ENCODE measurements around the gene KLK11. TPM values are rescaled to one million over a fixed set of nuclear protein-coding genes. Genes with fewer than 3 reads are reported as not detected.

Gene KLK11
- total and polyA plus RNA-seq, 9 donors: 0.34 to 2.1 (median 0.45) TPM; not detected in 6

DNA sequence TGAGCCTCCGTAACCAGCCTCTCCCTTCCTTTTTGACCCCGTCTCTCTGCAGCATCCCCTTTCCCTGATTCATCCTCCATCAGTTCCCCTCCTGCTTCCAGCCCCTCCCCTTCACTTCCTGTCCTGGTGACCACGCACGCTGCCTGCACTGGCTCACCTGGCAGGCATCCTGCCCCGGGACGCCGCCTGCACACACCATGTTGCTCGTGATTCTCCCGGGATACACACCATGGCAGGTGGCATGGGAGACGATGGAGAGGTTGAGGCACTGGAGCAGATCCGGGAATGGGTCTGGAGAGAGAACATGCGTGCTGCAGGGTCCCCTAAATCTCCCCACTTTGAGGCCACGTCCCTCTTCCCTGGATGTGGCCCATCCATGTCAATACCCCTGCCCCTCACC, 4.2 kb upstream of the KLK11 start:
- 81% methylated on average over 13 of the region's 13 CpGs for WGBS (ENCODE audit: insufficient coverage)
- DNase-seq: no peak
- H3K36me3 ChIP-seq (ENCODE audit: control insufficient read depth, insufficient read depth, low read length): no peaks in the 10 kb centered on the region
- no peaks in the 10 kb centered on the region for H3K4me1 ChIP-seq (ENCODE audit: control insufficient read depth, insufficient read depth, low read length)
- no peak overlapping the region for H3K27ac ChIP-seq (ENCODE audit: low read length)
- H3K9me3 ChIP-seq (replicated peaks; ENCODE audit: control insufficient read depth, low read depth, low read length): no peaks in the 10 kb centered on the region
- H3K4me3 ChIP-seq (ENCODE audit: low read length): no peak overlapping the region
- peaks cover 9% of the 10 kb centered on the region for H3K27me3 ChIP-seq (ENCODE audit: control insufficient read depth, insufficient read depth, low read length)

DNA sequence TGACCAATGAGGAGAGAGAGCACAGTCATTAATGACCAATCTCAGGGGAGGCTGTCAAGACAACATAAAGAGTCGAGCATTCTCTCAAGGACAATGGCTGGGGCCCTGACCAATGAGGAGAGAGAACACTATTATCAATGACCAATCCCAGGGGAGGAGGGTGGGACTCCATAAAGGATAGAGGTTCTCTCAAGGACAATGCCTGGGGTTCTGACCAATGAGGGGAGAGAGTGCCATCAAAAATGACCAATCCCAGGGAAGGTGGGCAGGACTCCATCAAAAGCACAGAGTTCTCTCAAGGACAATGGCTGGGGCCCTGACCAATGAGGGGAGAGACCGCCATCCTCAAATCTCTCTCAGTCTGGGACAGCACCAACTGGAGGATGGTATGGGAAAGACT, 3.3 kb upstream of the KLK11 start:
- WGBS (ENCODE audit: insufficient coverage): 40% methylated on average over 1 of the region's 2 CpGs

DNA sequence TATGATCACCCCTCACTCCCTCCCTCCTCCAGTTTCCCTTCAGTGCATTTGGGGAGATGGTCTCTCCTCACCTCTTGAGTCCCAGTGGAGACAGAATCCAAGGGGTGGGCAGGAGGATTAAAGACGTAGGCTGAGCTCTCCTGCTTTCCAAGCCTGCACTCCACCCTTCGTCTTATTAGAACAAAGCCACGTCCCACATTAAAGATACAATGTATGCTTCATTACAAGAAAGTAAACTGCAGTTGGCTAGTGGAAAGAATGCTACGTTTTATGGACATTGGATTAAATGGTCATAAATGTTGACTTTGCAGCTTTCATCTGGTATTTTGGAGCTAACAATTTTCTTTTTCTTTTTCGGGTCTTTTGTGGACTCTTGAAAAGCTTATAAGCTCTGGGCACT, 1.5 kb upstream of the KLK11 start:
- Histone ChIP-seq H3K4me3 (ENCODE audit: low read length) (no peak overlapping the region), H3K36me3 (ENCODE audit: control insufficient read depth, insufficient read depth, low read length) (no peaks in the 10 kb centered on the region), H3K4me1 (ENCODE audit: control insufficient read depth, insufficient read depth, low read length) (no peaks in the 10 kb centered on the region), H3K9me3 (replicated peaks; ENCODE audit: control insufficient read depth, low read depth, low read length) (no peaks in the 10 kb centered on the region), H3K27me3 (ENCODE audit: control insufficient read depth, insufficient read depth, low read length) (peaks cover 20% of the 10 kb centered on the region), H3K27ac (ENCODE audit: low read length) (no peak overlapping the region)
- no peak for DNase-seq
- WGBS (ENCODE audit: insufficient coverage): no CpG with 5 or more reads among the region's 5 CpGs

More for the DNA sequence above, 3.3 kb upstream of the KLK11 start:
- H3K9me3 ChIP-seq (replicated peaks; ENCODE audit: control insufficient read depth, low read depth, low read length): no peaks in the 10 kb centered on the region
- no peaks in the 10 kb centered on the region for H3K36me3 ChIP-seq (ENCODE audit: control insufficient read depth, insufficient read depth, low read length)
- no peak for DNase-seq
- peaks cover 14% of the 10 kb centered on the region for H3K27me3 ChIP-seq (ENCODE audit: control insufficient read depth, insufficient read depth, low read length)
- no peak overlapping the region for H3K4me3 ChIP-seq (ENCODE audit: low read length)
- H3K4me1 ChIP-seq (ENCODE audit: control insufficient read depth, insufficient read depth, low read length): no peaks in the 10 kb centered on the region
- H3K27ac ChIP-seq (ENCODE audit: low read length): no peak overlapping the region

DNA sequence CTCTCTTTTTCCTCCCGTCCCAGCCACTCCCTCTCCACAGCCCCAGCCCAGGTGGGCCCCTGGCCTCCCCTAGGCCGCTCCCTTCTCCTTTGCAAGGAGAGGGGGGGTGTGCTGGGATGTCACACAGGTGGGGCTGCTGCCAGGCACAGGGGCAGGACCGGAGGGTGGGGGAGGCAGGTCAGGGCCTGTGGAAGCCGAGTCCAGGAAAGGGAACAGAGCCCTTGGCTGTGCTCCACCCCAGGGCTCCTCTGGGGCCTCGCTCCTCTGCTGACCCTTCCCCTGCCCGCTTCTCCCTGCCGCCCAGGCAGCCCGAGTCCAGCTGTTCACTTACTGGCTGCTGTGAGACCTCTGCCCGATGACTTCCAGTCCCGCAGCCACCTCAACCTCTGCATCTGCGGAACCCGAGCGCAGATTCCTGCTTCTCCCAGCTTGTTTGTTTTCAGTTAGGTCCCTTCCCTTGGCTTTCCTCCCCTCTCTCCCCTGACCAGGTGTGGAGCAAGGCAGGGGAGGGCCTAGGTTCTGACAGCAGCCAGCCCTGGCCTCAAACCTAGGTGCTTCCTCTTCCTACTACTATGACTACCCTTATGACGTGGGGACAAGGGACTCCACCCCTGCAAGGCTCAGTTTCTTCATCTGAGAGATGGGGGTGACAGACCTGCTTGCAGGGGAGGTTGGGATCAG, 850 bp upstream of the KLK11 start:
- H3K4me3 ChIP-seq (ENCODE audit: low read length): no peak overlapping the region
- no peaks in the 10 kb centered on the region for H3K36me3 ChIP-seq (ENCODE audit: control insufficient read depth, insufficient read depth, low read length)
- H3K27ac ChIP-seq (ENCODE audit: low read length): no peak overlapping the region
- H3K27me3 ChIP-seq (ENCODE audit: control insufficient read depth, insufficient read depth, low read length): peaks cover 22% of the 10 kb centered on the region
- no peaks in the 10 kb centered on the region for H3K9me3 ChIP-seq (replicated peaks; ENCODE audit: control insufficient read depth, low read depth, low read length)
- no peaks in the 10 kb centered on the region for H3K4me1 ChIP-seq (ENCODE audit: control insufficient read depth, insufficient read depth, low read length)
- WGBS (ENCODE audit: insufficient coverage): 27% methylated on average over 10 of the region's 14 CpGs
- no peak for DNase-seq

DNA sequence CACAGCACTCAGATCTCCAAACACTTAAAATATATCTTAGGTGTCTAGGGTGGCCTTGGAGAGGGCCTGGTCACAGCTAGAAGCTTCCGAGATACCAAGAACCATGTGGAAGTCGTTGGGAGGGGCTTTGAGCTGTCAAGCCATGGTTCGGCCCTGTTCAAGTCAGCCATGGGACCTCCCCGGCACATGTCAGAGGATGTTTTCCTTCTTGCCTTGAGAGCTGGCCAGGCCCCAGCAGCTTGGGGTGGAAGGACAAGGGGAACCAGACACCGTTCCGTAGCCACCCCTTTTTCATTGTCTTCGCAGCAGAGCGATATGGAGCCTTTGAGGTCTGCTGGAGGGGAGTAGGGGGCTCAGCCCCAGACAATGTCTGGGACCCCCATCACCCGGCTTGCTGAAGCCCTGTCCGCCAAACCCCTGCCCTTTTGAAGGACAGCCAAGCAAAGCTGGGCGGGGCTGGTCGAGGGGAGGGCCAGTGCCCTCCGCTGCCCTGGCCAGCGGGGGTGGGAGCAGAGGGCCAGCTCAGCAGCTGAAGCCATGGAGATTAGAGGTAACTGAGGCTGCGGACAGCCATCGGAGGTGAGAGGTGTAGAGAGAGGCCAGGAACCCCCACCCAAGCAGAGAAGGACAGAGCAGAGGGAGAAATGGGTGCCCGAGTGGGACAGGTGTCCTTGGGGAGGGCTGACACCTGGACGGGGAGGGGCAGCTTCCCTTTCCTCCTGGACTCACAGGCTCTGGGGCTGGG, 435 bp downstream of the KLK11 start:
- H3K4me1 ChIP-seq (ENCODE audit: control insufficient read depth, insufficient read depth, low read length): no peaks in the 10 kb centered on the region
- no peak overlapping the region for H3K27ac ChIP-seq (ENCODE audit: low read length)
- H3K4me3 ChIP-seq (ENCODE audit: low read length): no peak overlapping the region
- DNase-seq: no peak
- 57% methylated on average over 15 of the region's 18 CpGs for WGBS (ENCODE audit: insufficient coverage)
- no peaks in the 10 kb centered on the region for H3K36me3 ChIP-seq (ENCODE audit: control insufficient read depth, insufficient read depth, low read length)
- H3K9me3 ChIP-seq (replicated peaks; ENCODE audit: control insufficient read depth, low read depth, low read length): no peaks in the 10 kb centered on the region
- H3K27me3 ChIP-seq (ENCODE audit: control insufficient read depth, insufficient read depth, low read length): peaks cover 27% of the 10 kb centered on the region

DNA sequence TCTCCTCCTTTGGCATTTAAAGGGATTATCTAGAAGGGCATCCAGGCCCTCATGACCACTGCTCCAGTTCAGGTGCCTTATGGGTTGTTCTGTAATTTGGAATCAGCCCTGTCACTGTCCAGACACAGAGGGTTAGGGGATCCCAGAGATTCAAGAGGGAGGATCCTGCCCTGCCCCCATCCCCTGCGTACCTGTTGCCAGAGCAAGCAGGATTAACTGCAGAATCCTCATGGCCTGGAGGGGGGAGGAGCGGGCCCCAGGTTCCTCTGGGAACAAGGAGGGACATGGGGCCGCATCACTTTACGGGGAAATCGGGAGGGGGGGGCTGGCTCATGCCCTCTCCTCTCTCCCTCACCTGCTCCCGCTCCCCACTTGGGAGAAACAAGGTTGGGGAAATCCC, 1.0 kb downstream of the KLK11 start:
- Histone ChIP-seq H3K4me1 (ENCODE audit: control insufficient read depth, insufficient read depth, low read length) (no peaks in the 10 kb centered on the region), H3K9me3 (replicated peaks; ENCODE audit: control insufficient read depth, low read depth, low read length) (no peaks in the 10 kb centered on the region), H3K27me3 (ENCODE audit: control insufficient read depth, insufficient read depth, low read length) (peaks cover 29% of the 10 kb centered on the region), H3K36me3 (ENCODE audit: control insufficient read depth, insufficient read depth, low read length) (no peaks in the 10 kb centered on the region), H3K27ac (ENCODE audit: low read length) (no peak overlapping the region), H3K4me3 (ENCODE audit: low read length) (no peak overlapping the region)
- no peak for DNase-seq
- 20% methylated on average over 1 of the region's 6 CpGs for WGBS (ENCODE audit: insufficient coverage)

DNA sequence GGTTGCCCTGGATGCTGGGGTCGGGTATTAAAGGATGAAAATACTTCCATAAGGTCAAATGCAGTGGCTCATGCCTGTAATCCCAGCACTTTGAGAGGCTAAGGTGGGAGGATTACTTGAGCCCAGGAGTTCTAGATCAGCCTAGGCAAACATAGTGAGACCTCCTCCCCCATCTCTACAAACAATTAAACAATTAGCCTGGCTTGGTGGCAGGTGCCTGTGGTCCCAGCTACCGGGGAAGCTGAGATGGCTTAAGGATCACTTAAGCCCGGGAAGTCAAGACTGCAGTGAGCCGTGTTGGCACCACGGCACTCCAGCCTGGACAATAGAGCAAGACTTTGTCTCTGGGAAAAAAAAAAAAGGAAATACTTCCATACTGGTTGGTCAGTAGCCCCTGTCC, 1.5 kb downstream of the KLK11 start:
- no CpG with 5 or more reads among the region's 5 CpGs for WGBS (ENCODE audit: insufficient coverage)
- Histone ChIP-seq H3K27ac (ENCODE audit: low read length) (no peak overlapping the region), H3K36me3 (ENCODE audit: control insufficient read depth, insufficient read depth, low read length) (no peaks in the 10 kb centered on the region), H3K4me1 (ENCODE audit: control insufficient read depth, insufficient read depth, low read length) (no peaks in the 10 kb centered on the region), H3K4me3 (ENCODE audit: low read length) (no peak overlapping the region), H3K27me3 (ENCODE audit: control insufficient read depth, insufficient read depth, low read length) (peaks cover 34% of the 10 kb centered on the region), H3K9me3 (replicated peaks; ENCODE audit: control insufficient read depth, low read depth, low read length) (no peaks in the 10 kb centered on the region)
- DNase-seq: no peak

DNA sequence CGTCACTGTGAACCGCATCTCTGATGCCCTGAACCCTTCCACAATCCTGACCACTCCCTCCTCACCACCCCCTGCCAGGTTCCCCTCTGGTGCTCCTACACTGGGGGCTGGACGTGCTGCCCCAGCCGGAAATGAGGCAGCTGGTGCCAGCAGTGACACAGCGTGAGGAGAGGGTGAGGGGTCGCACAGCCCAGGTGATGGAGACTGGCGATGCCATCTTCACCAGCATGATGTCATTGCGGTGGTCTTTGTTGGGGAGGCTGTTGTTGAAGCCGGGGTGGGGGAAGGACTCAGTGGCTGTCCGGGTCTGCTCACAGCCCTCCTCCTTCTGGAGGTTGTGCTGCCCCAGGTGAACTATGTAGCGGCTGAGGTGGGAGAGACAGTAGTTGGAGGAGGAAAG, 2.5 kb downstream of the KLK11 start:
- no peak for DNase-seq
- no peaks in the 10 kb centered on the region for H3K9me3 ChIP-seq (replicated peaks; ENCODE audit: control insufficient read depth, low read depth, low read length)
- H3K36me3 ChIP-seq (ENCODE audit: control insufficient read depth, insufficient read depth, low read length): no peaks in the 10 kb centered on the region
- H3K27me3 ChIP-seq (ENCODE audit: control insufficient read depth, insufficient read depth, low read length): peaks cover 44% of the 10 kb centered on the region
- no peak overlapping the region for H3K4me3 ChIP-seq (ENCODE audit: low read length)
- H3K27ac ChIP-seq (ENCODE audit: low read length): no peak overlapping the region
- WGBS (ENCODE audit: insufficient coverage): 82% methylated on average over 10 of the region's 11 CpGs
- no peaks in the 10 kb centered on the region for H3K4me1 ChIP-seq (ENCODE audit: control insufficient read depth, insufficient read depth, low read length)

DNA sequence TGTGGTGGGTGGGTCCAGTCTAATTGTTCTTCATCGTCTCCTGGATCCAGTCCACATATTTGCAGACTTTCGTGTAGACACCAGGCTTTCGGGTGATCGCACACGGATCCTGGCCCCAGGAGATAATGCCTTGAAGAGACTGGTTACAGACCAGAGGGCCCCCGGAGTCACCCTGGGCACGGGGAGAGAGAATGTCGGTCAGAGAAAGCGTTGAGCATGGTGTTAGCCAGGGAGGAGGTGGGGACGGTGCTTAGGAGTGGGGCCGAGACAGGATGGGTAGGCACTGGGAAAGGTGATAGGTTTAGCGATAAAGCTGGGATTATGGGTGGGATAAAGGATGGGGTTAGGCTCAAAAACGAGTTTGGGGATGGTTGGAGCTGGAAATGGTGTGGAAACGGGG, 3.9 kb downstream of the KLK11 start:
- Histone ChIP-seq H3K27ac (ENCODE audit: low read length) (no peak overlapping the region), H3K9me3 (replicated peaks; ENCODE audit: control insufficient read depth, low read depth, low read length) (no peaks in the 10 kb centered on the region), H3K27me3 (ENCODE audit: control insufficient read depth, insufficient read depth, low read length) (peaks cover 57% of the 10 kb centered on the region), H3K4me3 (ENCODE audit: low read length) (no peak overlapping the region), H3K4me1 (ENCODE audit: control insufficient read depth, insufficient read depth, low read length) (no peaks in the 10 kb centered on the region), H3K36me3 (ENCODE audit: control insufficient read depth, insufficient read depth, low read length) (no peaks in the 10 kb centered on the region)
- no peak for DNase-seq
- WGBS (ENCODE audit: insufficient coverage): 63% methylated on average over 14 of the region's 14 CpGs

DNA sequence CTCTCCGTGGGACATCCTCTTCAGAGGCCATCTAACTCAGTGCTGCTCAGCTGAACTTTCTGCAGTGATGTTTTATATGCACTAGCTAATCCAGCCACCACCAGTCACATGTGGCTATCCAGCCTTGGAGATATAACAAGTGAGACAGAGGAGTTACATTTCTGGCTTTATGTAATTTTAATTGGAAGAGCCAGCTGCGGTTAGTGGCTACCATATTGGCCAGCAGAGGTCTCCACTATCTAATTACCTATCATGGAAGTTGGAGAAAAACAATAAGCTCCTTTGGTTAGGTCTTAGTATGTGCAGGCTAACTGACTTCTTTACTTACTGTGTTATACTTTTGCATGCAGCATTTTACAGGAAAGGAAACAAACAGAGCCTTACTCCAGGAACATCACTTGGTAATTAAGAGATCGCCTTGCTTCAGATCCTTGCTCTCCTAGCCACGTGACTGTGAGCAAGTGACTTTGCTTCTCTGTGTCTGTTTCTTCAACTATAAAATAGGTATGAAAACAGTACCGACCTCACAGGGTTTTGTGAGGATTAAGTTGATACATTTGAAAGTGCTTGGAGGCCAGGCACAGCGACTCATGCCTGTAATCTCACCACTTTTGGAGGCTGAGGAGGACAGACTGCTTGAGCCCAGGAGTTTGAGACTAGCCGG, 5.3 kb downstream of the KLK11 start:
- Histone ChIP-seq H3K27me3 (ENCODE audit: control insufficient read depth, insufficient read depth, low read length) (peaks cover 67% of the 10 kb centered on the region), H3K27ac (ENCODE audit: low read length) (no peak overlapping the region), H3K9me3 (replicated peaks; ENCODE audit: control insufficient read depth, low read depth, low read length) (no peaks in the 10 kb centered on the region), H3K36me3 (ENCODE audit: control insufficient read depth, insufficient read depth, low read length) (no peaks in the 10 kb centered on the region), H3K4me1 (ENCODE audit: control insufficient read depth, insufficient read depth, low read length) (peaks cover 6% of the 10 kb centered on the region), H3K4me3 (ENCODE audit: low read length) (no peak overlapping the region)
- DNase-seq: peak; percentile 47
- 64% methylated on average over 2 of the region's 7 CpGs for WGBS (ENCODE audit: insufficient coverage)

Data from muscle of leg (tissue), 11 donors.